Vagina (tissue), 2 donors: Measurements from ENCODE around the gene PRDM10.

Experiments used
- POLR2A ChIP-seq, 2 donors: fragments of 450-650 bp; IDR thresholded peaks; one replicate each; pipeline ENCODE4 v1.6.1; 2017; ENCODE audit warnings: antibody characterized with exemption in 2 of 2, mild to moderate bottlenecking in 2 of 2, moderate library complexity in 2 of 2
- POLR2AphosphoS5 ChIP-seq, 2 donors: sonication (generic); formaldehyde crosslinking; IDR thresholded peaks; one replicate each; pipeline ENCODE4 v1.9.0; 2017; ENCODE audit warnings: antibody characterized with exemption in 2 of 2, mild to moderate bottlenecking in 2 of 2, low read depth in 1 of 2; ENCODE audit not compliant: insufficient read depth in 1 of 2
- TF ChIP-seq, protein P1 (sequence below), 3 experiments: fragments of 450-650 bp in 2 of 3; fragments of 200-600 bp in 1 of 3; sonication (generic) in 1 of 3; IDR thresholded peaks; one replicate each; pipeline ENCODE4 v1.5.1; 2017 to 2019; ENCODE audit warnings: antibody characterized with exemption in 3 of 3, mild to moderate bottlenecking in 2 of 3, moderate library complexity in 2 of 3

DNA sequence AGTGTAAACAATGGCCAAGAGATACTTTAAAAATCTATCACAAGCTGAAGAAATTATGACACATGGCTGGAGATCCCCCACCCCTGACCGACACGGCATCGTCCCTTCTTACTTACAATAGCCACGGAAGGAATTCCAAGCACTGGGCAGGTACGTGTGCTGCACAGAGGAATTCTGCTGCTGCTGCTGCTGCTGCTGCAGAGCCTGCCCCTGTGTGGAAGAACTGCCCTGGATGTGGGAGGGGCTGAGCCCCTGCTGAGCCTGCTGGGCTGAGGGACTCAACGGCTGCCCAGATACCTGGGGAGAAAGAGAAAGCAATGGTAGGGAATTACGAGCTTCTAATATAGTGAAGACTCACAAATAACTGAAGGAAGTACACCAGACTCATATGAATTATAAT is 92.3 kb downstream of the PRDM10 start:
- TF ChIP-seq POLR2AphosphoS5 (IDR thresholded peaks at IDR 0.05; ENCODE audit: insufficient read depth in 1 of 2, low read depth in 1 of 2) (no peak), POLR2A (IDR thresholded peaks at IDR 0.05) (no peak)
- TF ChIP-seq, protein P1, sequence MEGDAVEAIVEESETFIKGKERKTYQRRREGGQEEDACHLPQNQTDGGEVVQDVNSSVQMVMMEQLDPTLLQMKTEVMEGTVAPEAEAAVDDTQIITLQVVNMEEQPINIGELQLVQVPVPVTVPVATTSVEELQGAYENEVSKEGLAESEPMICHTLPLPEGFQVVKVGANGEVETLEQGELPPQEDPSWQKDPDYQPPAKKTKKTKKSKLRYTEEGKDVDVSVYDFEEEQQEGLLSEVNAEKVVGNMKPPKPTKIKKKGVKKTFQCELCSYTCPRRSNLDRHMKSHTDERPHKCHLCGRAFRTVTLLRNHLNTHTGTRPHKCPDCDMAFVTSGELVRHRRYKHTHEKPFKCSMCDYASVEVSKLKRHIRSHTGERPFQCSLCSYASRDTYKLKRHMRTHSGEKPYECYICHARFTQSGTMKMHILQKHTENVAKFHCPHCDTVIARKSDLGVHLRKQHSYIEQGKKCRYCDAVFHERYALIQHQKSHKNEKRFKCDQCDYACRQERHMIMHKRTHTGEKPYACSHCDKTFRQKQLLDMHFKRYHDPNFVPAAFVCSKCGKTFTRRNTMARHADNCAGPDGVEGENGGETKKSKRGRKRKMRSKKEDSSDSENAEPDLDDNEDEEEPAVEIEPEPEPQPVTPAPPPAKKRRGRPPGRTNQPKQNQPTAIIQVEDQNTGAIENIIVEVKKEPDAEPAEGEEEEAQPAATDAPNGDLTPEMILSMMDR (IDR thresholded peaks at IDR 0.05) = no peak
